Uterus (tissue), 4 donors: ENCODE results near the gene PARD3. TPM values are rescaled to one million over a fixed set of nuclear protein-coding genes. Genes with fewer than 3 reads are reported as not detected.

Experiments used
- DNase-seq, 2 donors: peaks; one replicate each; pipeline ENCODE4 v3.0.0-alpha.2; 2019 to 2020
- H3K27ac ChIP-seq, 2 donors: fragments of 200-600 bp; sonication (generic); 1 replicate in 1 of 2; 2 replicates in 1 of 2; pipeline ENCODE4 v1.5.1; 2016 to 2018
- H3K27me3 ChIP-seq, 2 donors: fragments of 200-600 bp; sonication (generic); one replicate each; pipeline ENCODE4 v1.5.1; 2018 to 2019; ENCODE audit warnings: control low read depth in 1 of 2
- H3K36me3 ChIP-seq, 2 donors: fragments of 200-600 bp; sonication (generic); one replicate each; pipeline ENCODE4 v1.5.1; 2019; ENCODE audit warnings: control low read depth in 1 of 2
- H3K4me1 ChIP-seq, 2 donors: fragments of 200-600 bp; sonication (generic); one replicate each; pipeline ENCODE4 v1.5.1; 2018 to 2019; ENCODE audit warnings: control low read depth in 1 of 2
- H3K4me3 ChIP-seq, 2 donors: fragments of 200-600 bp; sonication (generic); 1 replicate in 1 of 2; 2 replicates in 1 of 2; pipeline ENCODE4 v1.5.1; 2018 to 2019; ENCODE audit warnings: mild to moderate bottlenecking in 1 of 2
- H3K9me3 ChIP-seq, 2 donors: fragments of 200-600 bp; sonication (generic); one replicate each; pipeline ENCODE4 v1.5.1; 2019; ENCODE audit warnings: control low read depth in 1 of 2
- POLR2A ChIP-seq, 2 donors: fragments of 450-650 bp; IDR thresholded peaks; one replicate each; pipeline ENCODE4 v1.6.1; 2016; ENCODE audit warnings: antibody characterized with exemption in 2 of 2, mild to moderate bottlenecking in 1 of 2, moderate library complexity in 1 of 2
- intact Hi-C: fragments of 100-400 bp; cut with DNase I; formaldehyde crosslinking; loops from one replicate; pipeline ENCODE4 v1.15.1; 2023; ENCODE audit warnings: low total_unique reads
- total RNA-seq, 4 donors: library from RNA; depleted of rRNA in 3 of 4; stranded (reverse); fragments of >200 nt in 3 of 4; gene quantifications; one replicate each; pipeline versions ENCODE4 v1.1.0 to v1.2.4, GENCODE V29; 2014 to 2023
- TF ChIP-seq, protein P1 (sequence below), 4 experiments: fragments of 200-600 bp in 2 of 4; fragments of 450-650 bp in 2 of 4; sonication (generic) in 2 of 4; IDR thresholded peaks; one replicate each; pipeline ENCODE4 v1.5.1; 2016 to 2019; ENCODE audit warnings: antibody characterized with exemption in 4 of 4, mild to moderate bottlenecking in 2 of 4, moderate library complexity in 1 of 4
- donor health status: DM: yes; HTN: yes; CAD: no.

Gene PARD3
- total RNA-seq, 4 donors from 2014 or later: 42.1 to 96.1 (median 51.5) TPM

GRCh38 chr10:34116681-34117271, 698.3 kb downstream of the PARD3 start:
- no peaks in the 10 kb centered on the region for H3K9me3 ChIP-seq
- no peaks in the 10 kb centered on the region for H3K4me1 ChIP-seq
- no peak overlapping the region for H3K4me3 ChIP-seq
- intact Hi-C loops: no loop called here
- TF ChIP-seq POLR2A (IDR thresholded peaks at IDR 0.05): no peak
- TF ChIP-seq, protein P1, sequence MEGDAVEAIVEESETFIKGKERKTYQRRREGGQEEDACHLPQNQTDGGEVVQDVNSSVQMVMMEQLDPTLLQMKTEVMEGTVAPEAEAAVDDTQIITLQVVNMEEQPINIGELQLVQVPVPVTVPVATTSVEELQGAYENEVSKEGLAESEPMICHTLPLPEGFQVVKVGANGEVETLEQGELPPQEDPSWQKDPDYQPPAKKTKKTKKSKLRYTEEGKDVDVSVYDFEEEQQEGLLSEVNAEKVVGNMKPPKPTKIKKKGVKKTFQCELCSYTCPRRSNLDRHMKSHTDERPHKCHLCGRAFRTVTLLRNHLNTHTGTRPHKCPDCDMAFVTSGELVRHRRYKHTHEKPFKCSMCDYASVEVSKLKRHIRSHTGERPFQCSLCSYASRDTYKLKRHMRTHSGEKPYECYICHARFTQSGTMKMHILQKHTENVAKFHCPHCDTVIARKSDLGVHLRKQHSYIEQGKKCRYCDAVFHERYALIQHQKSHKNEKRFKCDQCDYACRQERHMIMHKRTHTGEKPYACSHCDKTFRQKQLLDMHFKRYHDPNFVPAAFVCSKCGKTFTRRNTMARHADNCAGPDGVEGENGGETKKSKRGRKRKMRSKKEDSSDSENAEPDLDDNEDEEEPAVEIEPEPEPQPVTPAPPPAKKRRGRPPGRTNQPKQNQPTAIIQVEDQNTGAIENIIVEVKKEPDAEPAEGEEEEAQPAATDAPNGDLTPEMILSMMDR (IDR thresholded peaks at IDR 0.05): no peak
- no peak overlapping the region for H3K27ac ChIP-seq
- DNase-seq: no peak
- H3K27me3 ChIP-seq: no peaks in the 10 kb centered on the region
- no peaks in the 10 kb centered on the region for H3K36me3 ChIP-seq

- no peak overlapping the region for H3K4me3 ChIP-seq
- no peaks in the 10 kb centered on the region for H3K36me3 ChIP-seq
- H3K4me1 ChIP-seq: no peaks in the 10 kb centered on the region
- no peaks in the 10 kb centered on the region for H3K9me3 ChIP-seq
- no peak for DNase-seq
- intact Hi-C loops: no loop called here
- no peaks in the 10 kb centered on the region for H3K27me3 ChIP-seq
- H3K27ac ChIP-seq: no peak overlapping the region
- TF ChIP-seq, protein P1 (IDR thresholded peaks at IDR 0.05): no peak
- no peak for TF ChIP-seq POLR2A (IDR thresholded peaks at IDR 0.05)
Observed at GRCh38 chr10:34116220-34116641, 698.9 kb downstream of the PARD3 start.

- no peaks in the 10 kb centered on the region for H3K4me1 ChIP-seq
- H3K4me3 ChIP-seq: no peak overlapping the region
- H3K36me3 ChIP-seq: no peaks in the 10 kb centered on the region
- intact Hi-C loops: no loop called here
- DNase-seq: no peak
- TF ChIP-seq POLR2A (IDR thresholded peaks at IDR 0.05): no peak
- TF ChIP-seq, protein P1 (IDR thresholded peaks at IDR 0.05): no peak
- no peaks in the 10 kb centered on the region for H3K9me3 ChIP-seq
- H3K27me3 ChIP-seq: no peaks in the 10 kb centered on the region
- H3K27ac ChIP-seq: no peak overlapping the region
Observed at GRCh38 chr10:34114914-34115313, 700.2 kb downstream of the PARD3 start.

DNA sequence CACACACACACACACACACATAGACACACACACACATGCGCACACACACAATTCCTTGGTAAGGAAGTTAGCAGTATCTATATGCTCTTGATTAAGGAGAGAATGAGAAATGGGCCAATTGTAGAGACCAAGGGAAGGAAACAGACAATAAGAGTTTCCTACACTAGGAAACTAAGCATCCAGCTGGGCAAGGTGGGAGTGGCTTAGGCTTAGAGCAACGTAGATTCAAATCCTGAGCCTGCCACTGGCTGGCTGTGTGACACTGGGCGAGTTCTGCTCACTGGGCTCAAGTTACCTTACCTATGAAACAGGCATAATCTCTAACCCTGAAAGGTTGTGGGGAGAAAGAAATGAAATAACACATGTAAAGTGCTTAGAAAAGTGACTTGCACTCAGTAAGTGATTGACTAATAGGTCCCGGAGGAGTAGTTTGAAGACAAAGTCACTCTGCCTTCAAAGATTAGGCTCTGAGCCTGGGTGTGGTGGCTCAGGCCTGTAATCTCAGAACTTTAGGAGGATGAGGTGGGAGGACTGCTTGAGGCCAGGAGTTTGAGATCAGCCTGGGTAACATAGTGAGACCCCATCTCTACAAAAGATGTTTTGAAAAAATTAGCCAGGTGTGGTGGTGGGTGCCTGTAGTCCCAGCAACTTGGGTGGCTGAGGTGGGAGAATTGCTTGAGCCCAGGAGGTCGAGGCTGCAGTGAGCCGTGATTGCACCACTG, 701.4 kb downstream of the PARD3 start:
- DNase-seq: no peak
- intact Hi-C loops: no loop called here
- TF ChIP-seq, protein P1 (IDR thresholded peaks at IDR 0.05): no peak
- TF ChIP-seq POLR2A (IDR thresholded peaks at IDR 0.05): no peak

GRCh38 chr10:34112171-34112782, 702.8 kb downstream of the PARD3 start:
- H3K9me3 ChIP-seq: no peaks in the 10 kb centered on the region
- no peak overlapping the region for H3K27ac ChIP-seq
- DNase-seq: no peak
- no peaks in the 10 kb centered on the region for H3K27me3 ChIP-seq
- H3K4me3 ChIP-seq: no peak overlapping the region
- no peaks in the 10 kb centered on the region for H3K36me3 ChIP-seq
- H3K4me1 ChIP-seq: no peaks in the 10 kb centered on the region
- TF ChIP-seq POLR2A (IDR thresholded peaks at IDR 0.05): no peak
- TF ChIP-seq, protein P1 (IDR thresholded peaks at IDR 0.05): no peak
- intact Hi-C loops: no loop called here

More for the DNA sequence above, 701.4 kb downstream of the PARD3 start:
- Histone ChIP-seq H3K27me3 (no peaks in the 10 kb centered on the region), H3K9me3 (no peaks in the 10 kb centered on the region), H3K36me3 (no peaks in the 10 kb centered on the region), H3K4me3 (no peak overlapping the region), H3K4me1 (no peaks in the 10 kb centered on the region), H3K27ac (no peak overlapping the region)
